ENCODE measurements around the gene CENPF.
A peak's percentile ranks its signal among the peaks of the same experiment; 100 is the strongest.

Gene CENPF

GRCh38 chr1:214650664-214651063 is 47.7 kb downstream of the CENPF start:
- H3K4me3 ChIP-seq (ENCODE audit: low read length): no peak overlapping the region
- no peak for DNase-seq (ENCODE audit: low read depth)
- no peak for TF ChIP-seq CTCF (IDR thresholded peaks at IDR 0.05; ENCODE audit: insufficient read depth, low read depth, low read length, missing control alignments)

- no peak for DNase-seq (ENCODE audit: low read depth)
- no peak for TF ChIP-seq CTCF (IDR thresholded peaks at IDR 0.05; ENCODE audit: insufficient read depth, low read depth, low read length, missing control alignments)
- H3K4me3 ChIP-seq (ENCODE audit: low read length): no peak overlapping the region
Observed at GRCh38 chr1:214657299-214657698, 54.3 kb downstream of the CENPF start.

GRCh38 chr1:214658175-214658574 is 55.2 kb downstream of the CENPF start:
- no peak for DNase-seq (ENCODE audit: low read depth)
- no peak for TF ChIP-seq CTCF (IDR thresholded peaks at IDR 0.05; ENCODE audit: insufficient read depth, low read depth, low read length, missing control alignments)
- no peak overlapping the region for H3K4me3 ChIP-seq (ENCODE audit: low read length)

GRCh38 chr1:214658785-214659184 is 55.8 kb downstream of the CENPF start:
- peak; percentile 40 for DNase-seq (ENCODE audit: low read depth)
- TF ChIP-seq CTCF (IDR thresholded peaks at IDR 0.05; ENCODE audit: insufficient read depth, low read depth, low read length, missing control alignments): peak; percentile 59
- H3K4me3 ChIP-seq (ENCODE audit: low read length): no peak overlapping the region

- no peak for TF ChIP-seq CTCF (IDR thresholded peaks at IDR 0.05; ENCODE audit: insufficient read depth, low read depth, low read length, missing control alignments)
- DNase-seq (ENCODE audit: low read depth): no peak
- H3K4me3 ChIP-seq (ENCODE audit: low read length): no peak overlapping the region
Observed at GRCh38 chr1:214660190-214660589, 57.2 kb downstream of the CENPF start.

- no peak overlapping the region for H3K4me3 ChIP-seq (ENCODE audit: low read length)
- peak; percentile 36 for TF ChIP-seq CTCF (IDR thresholded peaks at IDR 0.05; ENCODE audit: insufficient read depth, low read depth, low read length, missing control alignments)
- DNase-seq (ENCODE audit: low read depth): peak; percentile 37
Observed at GRCh38 chr1:214660900-214661299, 57.9 kb downstream of the CENPF start.

- no peak for TF ChIP-seq CTCF (IDR thresholded peaks at IDR 0.05; ENCODE audit: insufficient read depth, low read depth, low read length, missing control alignments)
- H3K4me3 ChIP-seq (ENCODE audit: low read length): no peak overlapping the region
- no peak for DNase-seq (ENCODE audit: low read depth)
Observed at GRCh38 chr1:214662223-214662785, 59.3 kb downstream of the CENPF start.
